ENCODE results near the gene AVL9.

DNA sequence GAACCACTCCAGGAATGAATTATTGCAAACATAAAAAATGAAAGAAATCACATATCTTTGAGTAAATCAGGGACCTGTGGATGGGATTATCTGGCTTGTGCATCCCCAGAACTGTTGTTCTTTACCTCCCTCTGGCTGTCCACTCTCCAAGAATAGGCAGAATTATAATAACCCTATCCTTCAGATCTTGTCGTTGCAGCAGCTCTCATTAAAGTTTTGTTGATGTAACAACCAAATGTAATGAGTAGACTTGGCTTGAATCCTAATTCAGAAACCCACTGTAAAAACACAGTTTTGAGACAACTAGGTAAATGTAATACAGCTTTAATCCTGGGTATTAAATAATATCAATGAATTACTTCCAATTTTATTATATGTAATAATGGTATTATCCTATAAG lies 21.3 kb upstream of the AVL9 start:
- no peak for TF ChIP-seq RCOR1 (IDR thresholded peaks at IDR 0.05; ENCODE audit: insufficient replicate concordance, low read length)
- TF ChIP-seq BHLHE40 (IDR thresholded peaks at IDR 0.05; ENCODE audit: low read depth, low read length), result no peak
- TF ChIP-seq, protein P1, sequence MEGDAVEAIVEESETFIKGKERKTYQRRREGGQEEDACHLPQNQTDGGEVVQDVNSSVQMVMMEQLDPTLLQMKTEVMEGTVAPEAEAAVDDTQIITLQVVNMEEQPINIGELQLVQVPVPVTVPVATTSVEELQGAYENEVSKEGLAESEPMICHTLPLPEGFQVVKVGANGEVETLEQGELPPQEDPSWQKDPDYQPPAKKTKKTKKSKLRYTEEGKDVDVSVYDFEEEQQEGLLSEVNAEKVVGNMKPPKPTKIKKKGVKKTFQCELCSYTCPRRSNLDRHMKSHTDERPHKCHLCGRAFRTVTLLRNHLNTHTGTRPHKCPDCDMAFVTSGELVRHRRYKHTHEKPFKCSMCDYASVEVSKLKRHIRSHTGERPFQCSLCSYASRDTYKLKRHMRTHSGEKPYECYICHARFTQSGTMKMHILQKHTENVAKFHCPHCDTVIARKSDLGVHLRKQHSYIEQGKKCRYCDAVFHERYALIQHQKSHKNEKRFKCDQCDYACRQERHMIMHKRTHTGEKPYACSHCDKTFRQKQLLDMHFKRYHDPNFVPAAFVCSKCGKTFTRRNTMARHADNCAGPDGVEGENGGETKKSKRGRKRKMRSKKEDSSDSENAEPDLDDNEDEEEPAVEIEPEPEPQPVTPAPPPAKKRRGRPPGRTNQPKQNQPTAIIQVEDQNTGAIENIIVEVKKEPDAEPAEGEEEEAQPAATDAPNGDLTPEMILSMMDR (conservative IDR thresholded peaks at IDR 0.05; ENCODE audit: low read depth, low read length), result no peak
- no peak for TF ChIP-seq POLR2A (IDR thresholded peaks at IDR 0.05; ENCODE audit: low read depth, low read length)
- no peak for TF ChIP-seq SMC3 (IDR thresholded peaks at IDR 0.05; ENCODE audit: low read depth, low read length)
- TF ChIP-seq RAD21 (IDR thresholded peaks at IDR 0.05; ENCODE audit: low read length), result no peak
- no peak for TF ChIP-seq RFX5 (IDR thresholded peaks at IDR 0.05; ENCODE audit: low read depth, low read length)
- TF ChIP-seq MXI1 (IDR thresholded peaks at IDR 0.05; ENCODE audit: borderline replicate concordance, low read depth, low read length), result no peak
- no peak for TF ChIP-seq CEBPB (IDR thresholded peaks at IDR 0.05; ENCODE audit: low read depth, low read length)

All from IMR-90 (cell line).